ENCODE data around the gene MED26. TPM values are rescaled to one million over a fixed set of nuclear protein-coding genes. Genes with fewer than 3 reads are reported as not detected.

Gene MED26
- total RNA-seq, 4 donors from 2014 or later: 12.0 to 16.6 (median 14.5) TPM

GRCh38 chr19:16586991-16587832 lies 40.8 kb downstream of the MED26 start:
- 27 to 30% methylated on average over 15 to 20 of the region's 20 CpGs for WGBS, 2 donors
- no peak for TF ChIP-seq POLR2A (IDR thresholded peaks at IDR 0.05)
- no peak for TF ChIP-seq CTCF (IDR thresholded peaks at IDR 0.05)
- DNase-seq (ENCODE audit: low spot score in 2 of 2): no peak
- intact Hi-C loops (cut with DNase I; ENCODE audit: low total_unique reads): no loop called here
- H3K4me3 ChIP-seq (ENCODE audit: low read depth, poor library complexity, severe bottlenecking): no peak overlapping the region

GRCh38 chr19:16586477-16586871 lies 41.5 kb downstream of the MED26 start:
- H3K4me3 ChIP-seq (ENCODE audit: low read depth, poor library complexity, severe bottlenecking): no peak overlapping the region
- no peak for DNase-seq (ENCODE audit: low spot score in 2 of 2)
- intact Hi-C loops (cut with DNase I; ENCODE audit: low total_unique reads): no loop called here
- TF ChIP-seq POLR2A (IDR thresholded peaks at IDR 0.05) (no peak), CTCF (IDR thresholded peaks at IDR 0.05) (no peak)
- WGBS, 2 donors: 66 to 75% methylated on average over 7 to 8 of the region's 9 CpGs

- intact Hi-C loops (cut with DNase I; ENCODE audit: low total_unique reads): no loop called here
- TF ChIP-seq CTCF (IDR thresholded peaks at IDR 0.05) (no peak), POLR2A (IDR thresholded peaks at IDR 0.05) (no peak)
- 71% methylated on average over 11 of the region's 11 CpGs for WGBS, 2 donors
- no peak overlapping the region for H3K4me3 ChIP-seq (ENCODE audit: low read depth, poor library complexity, severe bottlenecking)
- DNase-seq (ENCODE audit: low spot score in 2 of 2): no peak
These were observed 42.1 kb downstream of the MED26 start for GRCh38 chr19:16585808-16586476.

GRCh38 chr19:16585094-16585801 lies 42.8 kb downstream of the MED26 start:
- DNase-seq (ENCODE audit: low spot score in 2 of 2): no peak
- 81 to 82% methylated on average over 13 of the region's 13 CpGs for WGBS, 2 donors
- TF ChIP-seq CTCF (IDR thresholded peaks at IDR 0.05) (no peak), POLR2A (IDR thresholded peaks at IDR 0.05) (no peak)
- intact Hi-C loops (cut with DNase I; ENCODE audit: low total_unique reads): no loop called here
- H3K4me3 ChIP-seq (ENCODE audit: low read depth, poor library complexity, severe bottlenecking): no peak overlapping the region

- intact Hi-C loops (cut with DNase I; ENCODE audit: low total_unique reads): no loop called here
- WGBS, 2 donors: 9 to 13% methylated on average over 15 of the region's 15 CpGs
- TF ChIP-seq POLR2A (IDR thresholded peaks at IDR 0.05) (no peak), CTCF (IDR thresholded peaks at IDR 0.05) (no peak)
- DNase-seq (ENCODE audit: low spot score in 2 of 2): peak; percentile 88 to 97
- H3K4me3 ChIP-seq (ENCODE audit: low read depth, poor library complexity, severe bottlenecking): no peak overlapping the region
These were observed 43.5 kb downstream of the MED26 start for GRCh38 chr19:16584248-16585093.

All from lower leg skin (tissue), 4 donors.